HepG2 (cell line): ENCODE results near the gene ALDH7A1. TPM values are rescaled to one million over a fixed set of nuclear protein-coding genes. Genes with fewer than 3 reads are reported as not detected.

ENCODE experiments used
- ATF1 ChIP-seq: IDR thresholded peaks from 2 replicates; pipeline ENCODE4 v1.6.1; 2016; ENCODE audit warnings: mild to moderate bottlenecking, control low read depth
- CCAR2 ChIP-seq: fragments of 200-400 bp; formaldehyde crosslinking; optimal IDR thresholded peaks from 2 replicates; pipeline ENCODE3; 2018; ENCODE audit warnings: low read depth, mild to moderate bottlenecking, low read length, moderate library complexity
- CENPX ChIP-seq: sonication (generic); formaldehyde crosslinking; IDR thresholded peaks from 2 replicates; pipeline ENCODE4 v1.9.0; 2021; ENCODE audit warnings: mild to moderate bottlenecking, missing genetic modification reagents, moderate library complexity
- FOXC1 ChIP-seq: sonication (generic); formaldehyde crosslinking; IDR thresholded peaks from 2 replicates; pipeline ENCODE4 v1.8.0; 2022; ENCODE audit warnings: mild to moderate bottlenecking, missing genetic modification reagents, borderline replicate concordance
- HMGXB4 ChIP-seq, 2 experiments: sonication (generic) in 1 of 2; formaldehyde crosslinking in 1 of 2; IDR thresholded peaks; 2 replicates each; pipeline versions ENCODE4 v1.4.0 to v1.6.1; 2018 to 2020; ENCODE audit warnings: missing genetic modification reagents in 2 of 2, borderline replicate concordance in 1 of 2, low read depth in 1 of 2, mild to moderate bottlenecking in 1 of 2, missing biosample characterization in 1 of 2
- KDM5B ChIP-seq: sonication (generic); formaldehyde crosslinking; IDR thresholded peaks from 2 replicates; pipeline ENCODE4 v1.4.0; 2020; ENCODE audit warnings: missing genetic modification reagents, mild to moderate bottlenecking, borderline replicate concordance
- KLF11 ChIP-seq: IDR thresholded peaks from 2 replicates; pipeline ENCODE4 v1.6.1; 2016; ENCODE audit warnings: missing compliant biosample characterization
- MLLT10 ChIP-seq: sonication (generic); formaldehyde crosslinking; IDR thresholded peaks from 2 replicates; pipeline ENCODE4 v1.4.0; 2020; ENCODE audit warnings: missing genetic modification reagents
- POLR2G ChIP-seq: fragments of 200-400 bp; formaldehyde crosslinking; IDR thresholded peaks from 2 replicates; pipeline ENCODE4 v1.6.1; 2018; ENCODE audit warnings: mild to moderate bottlenecking, low read depth, low read length, moderate library complexity
- RARA ChIP-seq: IDR thresholded peaks from 2 replicates; pipeline ENCODE4 v1.6.1; 2016; ENCODE audit warnings: missing genetic modification reagents, missing compliant biosample characterization
- SMAD3 ChIP-seq: sonication (generic); formaldehyde crosslinking; IDR thresholded peaks from 2 replicates; pipeline ENCODE4 v1.4.0; 2020; ENCODE audit warnings: missing genetic modification reagents
- SNAPC4 ChIP-seq: sonication (generic); formaldehyde crosslinking; IDR thresholded peaks from 2 replicates; pipeline ENCODE4 v1.4.0; 2020; ENCODE audit warnings: mild to moderate bottlenecking, missing genetic modification reagents
- SP2 ChIP-seq: sonication (generic); formaldehyde crosslinking; IDR thresholded peaks from 2 replicates; pipeline ENCODE4 v1.5.1; 2020; ENCODE audit warnings: mild to moderate bottlenecking, missing genetic modification reagents
- ZNF207 ChIP-seq: fragments of 450-650 bp; IDR thresholded peaks from 2 replicates; pipeline ENCODE4 v1.6.1; 2016; ENCODE audit warnings: antibody characterized with exemption, borderline replicate concordance
- ZNF317 ChIP-seq: sonication (generic); formaldehyde crosslinking; IDR thresholded peaks from 2 replicates; pipeline ENCODE4 v1.5.0; 2020; ENCODE audit warnings: mild to moderate bottlenecking, missing genetic modification reagents
- ZNF33A ChIP-seq: sonication (generic); formaldehyde crosslinking; IDR thresholded peaks from 2 replicates; pipeline ENCODE4 v1.5.1; 2020; ENCODE audit warnings: missing genetic modification reagents, mild to moderate bottlenecking, moderate library complexity, borderline replicate concordance
- ZNF652 ChIP-seq: IDR thresholded peaks from 2 replicates; pipeline ENCODE4 v1.6.1; 2016; ENCODE audit warnings: low read depth, borderline replicate concordance
- ZNF773 ChIP-seq: sonication (generic); formaldehyde crosslinking; IDR thresholded peaks from 2 replicates; pipeline ENCODE4 v1.4.0; 2020; ENCODE audit warnings: missing genetic modification reagents, borderline replicate concordance
- ZNF816 ChIP-seq: sonication (generic); formaldehyde crosslinking; IDR thresholded peaks from 2 replicates; pipeline ENCODE4 v1.8.0; 2022; ENCODE audit warnings: missing genetic modification reagents, mild to moderate bottlenecking, borderline replicate concordance
- polyA plus RNA-seq, 8 experiments: library from polyadenylated mRNA; depleted of rRNA in 3 of 8; stranded (reverse) in 7 of 8; unstranded in 1 of 8; fragments of >200 nt; fragmentation: Illumina TruSeq in 4 of 8; extraction: Trizol in 4 of 8; gene quantifications; 2 replicates each; pipeline versions ENCODE4 v1.2.1 to v1.2.3, GENCODE V29; 2011 to 2016; ENCODE audit warnings: low read depth in 4 of 8, missing spikeins in 1 of 8, mixed read lengths in 1 of 8; ENCODE audit not compliant: insufficient read depth in 1 of 8
- total RNA-seq, 5 experiments: library from RNA; depleted of rRNA; stranded (reverse); fragments of >200 nt; fragmentation: Illumina TruSeq; extraction: Trizol; gene quantifications; 2 replicates each; pipeline ENCODE4 v1.2.3, GENCODE V29; 2016; ENCODE audit warnings: low read depth in 1 of 5

Gene ALDH7A1
- total and polyA plus RNA-seq, 2 of the 13 experiments (the other 11 are each of a cell fraction or from before 2014, with no cell fraction given): 69.0 to 100 TPM

GRCh38 chr5:126595486-126596083, 566 bp upstream of the ALDH7A1 start (continued):
- no peak for TF ChIP-seq SNAPC4
- no peak for TF ChIP-seq ZNF317
- TF ChIP-seq ZNF773 (CRISPR knock-in tag): no peak
- TF ChIP-seq ZNF207: no peak
- no peak for TF ChIP-seq MLLT10
- TF ChIP-seq KLF11 (CRISPR knock-in tag): no peak
- TF ChIP-seq CENPX (CRISPR knock-in tag): no peak
- 0 out of 2 replicates have a peak, but pooled peaks have one; percentile 33 for TF ChIP-seq SP2 (CRISPR knock-in tag)
- 0 out of 2 replicates have a peak, but pooled peaks have one; percentile 9 for TF ChIP-seq ZNF33A (CRISPR knock-in tag)
- TF ChIP-seq ZNF652 (CRISPR knock-in tag): no peak
- TF ChIP-seq CCAR2: no peak
- TF ChIP-seq RARA (CRISPR knock-in tag): no peak
- TF ChIP-seq FOXC1 (CRISPR knock-in tag): no peak
- TF ChIP-seq SMAD3 (CRISPR knock-in tag): no peak
- TF ChIP-seq ATF1 (CRISPR knock-in tag): 0 out of 2 replicates have a peak, but pooled peaks have one; percentile 2
- TF ChIP-seq KDM5B (CRISPR knock-in tag): no peak
- no peak for TF ChIP-seq HMGXB4 (CRISPR knock-in tag; IDR thresholded peaks at IDR 0.05; ENCODE audit: borderline replicate concordance in 1 of 2, low read depth in 1 of 2)
- TF ChIP-seq ZNF816: 0 out of 2 replicates have a peak, but pooled peaks have one; percentile 6
- no peak for TF ChIP-seq POLR2G
